Measurements from ENCODE around the gene PTPN11.
"Not testable (repeated sequence)": the region's sequence is repeated elsewhere in the genome, so short reads cannot be mapped to it uniquely, and the experiment has no call there.

Gene PTPN11

GRCh38 chr12:112409064-112409905 is 9.5 kb upstream of the PTPN11 start, which contains the start of gene RPL6:
TSS of gene RPL6 (minus strand) at chr12:112409605. CDS start at chr12:112408656, 949 bp downstream.
- DNase-seq (ENCODE audit: low spot score): peak; percentile 87

- no peak for DNase-seq (ENCODE audit: low spot score)
These were observed 8.9 kb upstream of the PTPN11 start for GRCh38 chr12:112409906-112410244.

- no peak for DNase-seq (ENCODE audit: low spot score)
These were observed 4.7 kb upstream of the PTPN11 start for GRCh38 chr12:112413855-112414625.

- not testable (repeated sequence) for DNase-seq (ENCODE audit: low spot score)
These were observed 3.3 kb upstream of the PTPN11 start for GRCh38 chr12:112415457-112415856.

GRCh38 chr12:112418273-112418607 is 507 bp upstream of the PTPN11 start:
- no peak for DNase-seq (ENCODE audit: low spot score)

- peak; percentile 70 for DNase-seq (ENCODE audit: low spot score)
These were observed 768 bp downstream of the PTPN11 start for GRCh38 chr12:112419297-112420133.

GRCh38 chr12:112420740-112421139 is 2.0 kb downstream of the PTPN11 start:
- DNase-seq (ENCODE audit: low spot score): no peak

GRCh38 chr12:112421363-112421762 is 2.6 kb downstream of the PTPN11 start:
- DNase-seq (ENCODE audit: low spot score): no peak

GRCh38 chr12:112422531-112422930 is 3.8 kb downstream of the PTPN11 start:
- no peak for DNase-seq (ENCODE audit: low spot score)

GRCh38 chr12:112424126-112424525 is 5.4 kb downstream of the PTPN11 start:
- DNase-seq (ENCODE audit: low spot score): no peak

- DNase-seq (ENCODE audit: low spot score): no peak
These were observed 7.0 kb downstream of the PTPN11 start for GRCh38 chr12:112425582-112426382.

GRCh38 chr12:112427760-112428159 is 9.0 kb downstream of the PTPN11 start:
- DNase-seq (ENCODE audit: low spot score): no peak

- no peak for DNase-seq (ENCODE audit: low spot score)
These were observed 12.2 kb downstream of the PTPN11 start for GRCh38 chr12:112430929-112431328.

GRCh38 chr12:112431965-112432364 is 13.2 kb downstream of the PTPN11 start:
- no peak for DNase-seq (ENCODE audit: low spot score)

- DNase-seq (ENCODE audit: low spot score): no peak
These were observed 14.8 kb downstream of the PTPN11 start for GRCh38 chr12:112433551-112433950.

GRCh38 chr12:112438645-112439044 is 19.9 kb downstream of the PTPN11 start:
- not testable (repeated sequence) for DNase-seq (ENCODE audit: low spot score)

GRCh38 chr12:112439769-112440168 is 21.0 kb downstream of the PTPN11 start:
- no peak for DNase-seq (ENCODE audit: low spot score)

GRCh38 chr12:112440653-112441052 is 21.9 kb downstream of the PTPN11 start:
- not testable (repeated sequence) for DNase-seq (ENCODE audit: low spot score)

GRCh38 chr12:112443916-112444315 is 25.2 kb downstream of the PTPN11 start:
- no peak for DNase-seq (ENCODE audit: low spot score)

- DNase-seq (ENCODE audit: low spot score): no peak
These were observed 27.4 kb downstream of the PTPN11 start for GRCh38 chr12:112446008-112446725.

GRCh38 chr12:112447106-112447505 is 28.4 kb downstream of the PTPN11 start:
- no peak for DNase-seq (ENCODE audit: low spot score)
